ENCODE data around the gene SSC4D. TPM values are rescaled to one million over a fixed set of nuclear protein-coding genes. Genes with fewer than 3 reads are reported as not detected.

The SSC4D gene
- total and polyA plus RNA-seq, 11 donors = 0.23 to 1.6 (median 0.72) TPM

DNA sequence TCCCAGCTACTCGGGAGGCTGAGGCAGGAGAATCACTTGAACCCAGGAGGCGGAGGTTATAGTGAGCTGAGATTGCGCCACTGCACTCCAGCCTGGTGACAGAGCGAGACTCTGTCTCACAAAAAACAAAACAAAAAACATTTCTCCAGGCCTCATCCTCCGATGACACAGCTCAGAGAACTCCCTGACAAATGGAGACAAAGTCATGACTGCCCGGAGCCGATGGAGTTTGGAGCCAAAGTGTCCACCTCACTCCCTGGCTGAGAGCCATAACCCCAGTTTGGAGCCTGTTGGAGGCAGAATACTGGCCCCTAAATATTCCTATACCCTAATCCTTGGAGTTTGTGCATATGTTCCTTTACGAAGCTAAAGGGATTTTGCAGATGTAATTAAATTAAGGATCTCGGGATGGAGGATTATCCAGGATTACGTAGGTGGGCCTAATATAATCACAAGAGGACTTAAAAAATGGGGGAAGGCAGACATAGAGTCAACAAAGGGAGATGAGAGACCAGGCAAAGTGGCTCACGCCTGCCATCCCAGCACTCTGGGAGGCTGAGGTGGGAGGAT is 22.7 kb downstream of the SSC4D start:
- Histone ChIP-seq H3K9me3 (no peaks in the 10 kb centered on the region), H3K4me1 (peaks cover 0 to 14% (median 3%) of the 10 kb centered on the region in 12 donors), H3K4me3 (no peak overlapping the region), H3K27me3 (no peaks in the 10 kb centered on the region), H3K36me3 (no peaks in the 10 kb centered on the region), H3K27ac (no peak overlapping the region)
- no peak for ATAC-seq
- intact Hi-C loops (cut with DNase I) = no loop called here
- no peak for DNase-seq
- no peak for TF ChIP-seq POLR2A (IDR thresholded peaks at IDR 0.05)
- TF ChIP-seq, protein P1, sequence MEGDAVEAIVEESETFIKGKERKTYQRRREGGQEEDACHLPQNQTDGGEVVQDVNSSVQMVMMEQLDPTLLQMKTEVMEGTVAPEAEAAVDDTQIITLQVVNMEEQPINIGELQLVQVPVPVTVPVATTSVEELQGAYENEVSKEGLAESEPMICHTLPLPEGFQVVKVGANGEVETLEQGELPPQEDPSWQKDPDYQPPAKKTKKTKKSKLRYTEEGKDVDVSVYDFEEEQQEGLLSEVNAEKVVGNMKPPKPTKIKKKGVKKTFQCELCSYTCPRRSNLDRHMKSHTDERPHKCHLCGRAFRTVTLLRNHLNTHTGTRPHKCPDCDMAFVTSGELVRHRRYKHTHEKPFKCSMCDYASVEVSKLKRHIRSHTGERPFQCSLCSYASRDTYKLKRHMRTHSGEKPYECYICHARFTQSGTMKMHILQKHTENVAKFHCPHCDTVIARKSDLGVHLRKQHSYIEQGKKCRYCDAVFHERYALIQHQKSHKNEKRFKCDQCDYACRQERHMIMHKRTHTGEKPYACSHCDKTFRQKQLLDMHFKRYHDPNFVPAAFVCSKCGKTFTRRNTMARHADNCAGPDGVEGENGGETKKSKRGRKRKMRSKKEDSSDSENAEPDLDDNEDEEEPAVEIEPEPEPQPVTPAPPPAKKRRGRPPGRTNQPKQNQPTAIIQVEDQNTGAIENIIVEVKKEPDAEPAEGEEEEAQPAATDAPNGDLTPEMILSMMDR (IDR thresholded peaks at IDR 0.05) = no peak
- 83 to 88% (median 84%) methylated on average over 10 to 11 of the region's 11 CpGs for WGBS, 4 donors

GRCh38 chr7:76383089-76383944 is 26.2 kb downstream of the SSC4D start:
- WGBS, 4 donors = 61 to 69% (median 67%) methylated on average over 13 of the region's 13 CpGs
- no peaks in the 10 kb centered on the region for H3K27me3 ChIP-seq
- no peak for ATAC-seq
- H3K4me3 ChIP-seq = no peak overlapping the region
- intact Hi-C loops (cut with DNase I) = no loop called here
- TF ChIP-seq, protein P1 (IDR thresholded peaks at IDR 0.05) = peak in 4 of 12 donors; percentile 7 to 22 (median 9)
- TF ChIP-seq POLR2A (IDR thresholded peaks at IDR 0.05) = no peak
- no peaks in the 10 kb centered on the region for H3K36me3 ChIP-seq
- no peaks in the 10 kb centered on the region for H3K9me3 ChIP-seq
- peaks cover 0 to 30% (median 19%) of the 10 kb centered on the region in 12 donors for H3K4me1 ChIP-seq
- peak in 1 of 5 donors; percentile 30 for DNase-seq
- H3K27ac ChIP-seq = peak overlapping the region in 2 of 12 donors; percentile 5 to 8

- H3K4me1 ChIP-seq = peaks cover 0 to 45% (median 29%) of the 10 kb centered on the region in 12 donors
- ATAC-seq (no peak), DNase-seq (no peak)
- TF ChIP-seq POLR2A (IDR thresholded peaks at IDR 0.05) = no peak
- H3K27me3 ChIP-seq = no peaks in the 10 kb centered on the region
- no peak overlapping the region for H3K4me3 ChIP-seq
- H3K27ac ChIP-seq = no peak overlapping the region
- WGBS, 4 donors = 94 to 96% (median 95%) methylated on average over 7 of the region's 7 CpGs
- H3K36me3 ChIP-seq = no peaks in the 10 kb centered on the region
- H3K9me3 ChIP-seq = no peaks in the 10 kb centered on the region
- intact Hi-C loops (cut with DNase I) = no loop called here
Measured at GRCh38 chr7:76381814-76382213, 27.7 kb downstream of the SSC4D start.

- H3K36me3 ChIP-seq = no peaks in the 10 kb centered on the region
- H3K4me1 ChIP-seq = peaks cover 0 to 48% (median 29%) of the 10 kb centered on the region in 12 donors
- peak overlapping the region in 10 of 12 donors; percentile 14 to 54 (median 44) for H3K4me3 ChIP-seq
- WGBS, 4 donors = 37 to 48% (median 44%) methylated on average over 7 of the region's 7 CpGs
- no peaks in the 10 kb centered on the region for H3K9me3 ChIP-seq
- H3K27me3 ChIP-seq = no peaks in the 10 kb centered on the region
- DNase-seq (peak in 1 of 5 donors; percentile 15), ATAC-seq (no peak)
- peak overlapping the region; percentile 88 to 98 (median 93) for H3K27ac ChIP-seq
- no peak for TF ChIP-seq POLR2A (IDR thresholded peaks at IDR 0.05)
- TF ChIP-seq, protein P1 (IDR thresholded peaks at IDR 0.05) = no peak
- intact Hi-C loops (cut with DNase I) = no loop called here
Measured at GRCh38 chr7:76380623-76380966, 28.9 kb downstream of the SSC4D start.
